Measurements from ENCODE around the gene HELB.

HELB gene

DNA sequence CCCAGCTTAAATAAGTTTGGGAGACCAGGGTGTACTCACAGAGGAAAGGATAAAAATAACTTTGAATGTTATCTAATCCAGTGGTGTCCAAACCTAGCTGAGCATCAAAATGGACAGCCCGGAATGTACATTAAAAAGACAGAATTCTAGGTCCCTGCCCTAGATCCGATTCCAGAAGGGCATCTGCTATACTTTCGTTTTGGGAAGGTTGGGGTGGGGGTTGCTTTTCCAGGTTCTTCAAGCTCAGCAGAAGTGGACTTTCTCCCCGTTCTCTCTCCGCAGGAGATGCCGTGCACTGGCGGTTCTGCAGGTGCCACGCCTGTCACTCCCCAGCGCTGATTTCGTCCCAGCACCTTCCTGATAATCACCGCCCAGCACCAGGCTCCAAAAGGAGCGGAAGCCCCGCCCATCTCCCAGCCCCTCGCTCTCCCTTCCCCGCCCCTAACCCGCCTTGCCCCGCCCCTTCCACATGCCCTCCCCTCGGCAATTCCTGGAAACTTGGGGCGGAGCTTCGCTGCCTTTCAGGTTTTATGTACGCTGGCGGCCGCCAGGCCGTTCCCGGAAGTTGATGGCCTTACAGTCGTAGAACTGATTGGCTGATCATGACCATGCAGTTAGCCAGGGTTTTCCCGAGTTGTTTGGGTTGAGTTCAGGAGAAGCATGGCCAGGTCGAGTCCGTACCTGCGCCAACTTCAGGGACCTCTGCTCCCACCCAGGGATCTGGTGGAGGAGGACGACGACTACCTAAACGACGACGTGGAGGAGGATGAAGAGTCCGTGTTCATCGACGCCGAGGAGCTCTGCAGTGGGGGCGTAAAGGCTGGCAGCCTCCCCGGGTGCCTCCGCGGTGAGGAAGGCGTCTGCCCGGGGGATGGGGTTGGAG is at the start of gene HELB:
HELB (plus strand) TSS at position 550 of the 883 bp plus-strand sequence; CDS start at position 661, 111 bp downstream.
- Histone ChIP-seq H3K4me3 (peak within 1 kb of the TSS; percentile 57 to 80 (median 66)), H3K27ac (peak within 1 kb of the TSS; percentile 51 to 91 (median 84))

DNA sequence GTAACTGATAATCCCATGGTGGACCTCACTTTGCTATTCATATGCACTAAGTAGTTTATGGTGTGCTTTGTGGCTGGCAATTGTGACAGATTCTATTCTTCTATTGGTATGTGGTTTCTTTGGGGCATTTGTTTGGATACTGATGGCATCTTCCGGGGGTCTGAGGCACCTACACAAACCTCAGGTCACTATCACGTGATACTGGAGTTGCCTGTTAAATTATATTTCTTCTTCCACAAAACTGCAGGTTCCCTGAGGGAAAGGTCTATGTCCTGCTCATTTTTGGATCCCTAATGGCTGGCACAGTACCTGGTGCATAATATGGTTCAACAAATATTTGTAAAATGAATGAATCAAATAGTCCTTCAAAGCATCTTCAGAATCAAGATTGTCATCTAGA is 49.5 kb upstream of the HELB start:
- no peak overlapping the region for H3K4me3 ChIP-seq
- H3K27ac ChIP-seq: no peak overlapping the region

DNA sequence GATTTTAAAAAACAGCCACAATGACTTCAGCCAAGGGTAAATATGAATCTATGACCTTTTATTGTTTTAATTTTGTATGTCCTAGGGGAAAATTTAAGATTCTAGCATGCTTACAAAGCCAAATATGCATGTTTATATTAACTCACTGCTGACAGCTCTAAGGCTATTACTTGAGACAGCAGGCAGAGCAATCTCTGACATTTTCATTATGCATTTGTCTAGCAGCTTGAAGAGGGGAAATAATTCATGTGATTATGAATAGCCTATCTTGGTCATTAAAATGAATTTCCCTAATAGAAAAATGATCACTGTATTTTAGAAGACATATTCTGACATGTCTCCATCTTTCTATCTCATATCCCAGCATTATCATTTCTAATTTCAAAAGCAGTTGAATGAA is 46.6 kb upstream of the HELB start:
- no peak overlapping the region for H3K4me3 ChIP-seq

DNA sequence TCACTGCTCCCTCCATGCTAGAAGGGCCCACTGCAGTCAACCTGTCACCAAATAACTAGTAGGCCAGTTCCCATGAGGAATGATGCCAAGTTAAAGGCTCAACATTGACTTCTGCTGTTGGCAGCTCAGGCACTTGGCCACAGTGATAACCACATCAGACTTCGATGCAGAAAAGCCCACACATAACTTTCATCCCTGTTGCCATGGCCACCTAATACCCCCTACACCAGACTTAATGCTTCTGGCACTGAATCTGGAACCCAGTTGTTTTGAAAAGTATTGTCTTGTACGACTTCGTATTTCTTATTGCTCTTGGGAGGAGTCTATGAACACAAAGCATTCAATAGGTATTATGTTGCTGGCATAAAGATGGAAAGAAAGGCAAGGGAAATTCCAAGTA is 44.3 kb upstream of the HELB start:
- no peak overlapping the region for H3K4me3 ChIP-seq
- H3K27ac ChIP-seq: no peak overlapping the region

More for the DNA sequence above, 46.6 kb upstream of the HELB start:
- H3K27ac ChIP-seq: no peak overlapping the region

DNA sequence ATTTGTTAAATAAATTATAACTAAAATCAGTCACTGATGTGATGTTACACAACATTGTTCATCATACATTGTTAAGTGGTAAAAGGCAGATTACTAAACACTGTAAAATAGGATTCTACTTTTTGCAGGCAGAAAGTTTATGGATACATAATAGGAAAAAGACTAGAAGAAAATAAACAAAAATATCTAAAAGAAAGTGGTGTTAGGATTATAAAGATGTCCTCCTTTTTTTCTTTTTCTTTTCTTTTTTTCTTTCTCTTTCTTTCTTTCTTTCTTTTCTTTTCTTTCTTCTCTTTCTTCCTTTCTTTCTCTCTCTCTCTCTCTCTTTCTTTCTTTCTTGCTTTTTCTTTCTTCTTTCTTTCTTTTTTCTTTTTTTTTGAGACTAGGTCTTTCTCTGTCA is 39.6 kb upstream of the HELB start:
- no peak overlapping the region for H3K4me3 ChIP-seq

DNA sequence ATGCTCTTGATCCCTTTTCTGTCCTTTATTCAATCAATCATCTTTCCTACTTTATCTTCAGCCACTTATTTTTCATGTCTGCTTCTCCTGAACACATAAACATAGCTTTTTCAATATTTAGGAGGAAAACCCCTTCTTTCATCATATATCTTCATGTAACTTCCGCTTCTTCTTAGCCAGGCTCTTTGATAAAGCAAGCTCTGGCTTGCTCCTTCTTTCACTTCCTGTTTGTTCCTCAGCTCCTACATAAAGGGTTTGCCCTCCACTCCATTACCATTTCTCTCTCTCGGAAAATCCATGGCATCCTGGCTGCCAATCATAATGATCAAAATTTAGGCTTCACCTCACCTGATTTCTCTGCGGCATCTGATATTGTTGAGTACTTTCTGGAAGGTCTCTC is 33.7 kb upstream of the HELB start:
- H3K27ac ChIP-seq: peak overlapping the region in 8 of 21 experiments; percentile 32 to 80 (median 50)
- H3K4me3 ChIP-seq: no peak overlapping the region

More for the DNA sequence above, 39.6 kb upstream of the HELB start:
- H3K27ac ChIP-seq: no peak overlapping the region

DNA sequence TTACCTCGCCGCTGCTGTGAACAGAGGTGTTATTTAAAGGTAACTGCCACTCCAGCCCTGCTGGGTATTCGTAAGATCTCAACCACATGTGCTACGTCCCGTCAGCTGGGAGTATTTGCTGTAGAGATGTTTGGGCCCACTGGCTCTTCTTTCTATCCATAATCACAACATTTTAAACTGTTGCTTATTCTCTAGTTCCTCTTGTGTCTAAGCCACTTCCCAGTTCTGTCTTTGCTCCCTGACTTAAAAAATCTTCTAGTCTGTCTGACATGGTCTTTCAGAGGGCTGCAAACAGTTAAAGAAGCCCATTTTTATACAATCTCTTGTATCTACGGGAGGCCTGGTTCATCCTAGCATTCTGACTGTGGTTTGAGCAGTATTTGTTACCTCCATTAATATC is 33.2 kb upstream of the HELB start:
- Histone ChIP-seq H3K4me3 (no peak overlapping the region), H3K27ac (peak overlapping the region in 9 of 21 experiments; percentile 3 to 80 (median 47))

DNA sequence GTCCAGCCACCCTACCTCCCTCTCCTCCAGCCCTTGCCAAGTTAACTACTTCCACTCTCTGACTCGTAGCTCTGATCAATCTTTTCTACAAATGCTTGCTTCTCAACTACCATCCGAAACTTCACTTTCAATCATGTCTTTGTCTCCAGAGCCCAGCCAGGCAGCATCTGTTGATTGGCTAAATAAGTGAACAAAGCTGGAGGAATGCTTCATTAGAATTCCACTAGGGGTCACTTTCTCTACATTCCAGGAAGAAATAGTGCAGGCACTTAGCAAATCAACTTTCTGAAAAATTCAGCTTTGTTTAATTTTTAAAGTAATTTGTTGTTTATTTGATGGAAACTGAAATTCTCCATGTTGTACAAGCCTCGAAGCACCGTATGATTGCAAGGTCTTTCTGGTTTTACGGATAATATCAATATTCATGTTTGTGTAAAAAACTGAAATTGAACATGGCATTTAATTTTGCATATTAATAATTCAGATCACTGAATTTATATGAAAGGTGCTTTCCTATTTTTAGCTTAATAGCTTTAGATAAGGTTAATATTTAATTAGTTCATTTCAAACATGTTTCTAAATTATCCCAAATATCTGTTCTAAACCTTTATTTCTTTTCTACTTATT is 32.4 kb upstream of the HELB start:
- Histone ChIP-seq H3K27ac (peak overlapping the region in 7 of 21 experiments; percentile 3 to 80 (median 47)), H3K4me3 (no peak overlapping the region)

DNA sequence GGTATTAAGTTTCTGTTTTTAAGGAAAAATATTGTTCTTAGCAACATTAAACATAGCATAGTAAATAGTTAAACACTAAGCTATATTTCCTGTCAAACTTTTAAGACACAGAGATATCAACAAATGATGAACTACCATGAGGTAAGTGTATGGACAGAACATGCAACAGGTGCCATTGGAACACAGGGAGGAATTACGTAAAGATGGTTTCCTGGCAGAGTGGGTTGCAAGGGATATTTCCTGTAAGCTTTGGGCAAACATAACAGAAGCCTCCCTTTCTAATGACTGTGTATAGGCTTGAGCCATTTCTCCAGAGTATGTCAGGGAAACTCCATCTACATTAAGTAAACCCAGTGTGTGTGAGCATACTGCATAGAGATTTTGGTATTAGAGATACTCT is 31.7 kb upstream of the HELB start:
- Histone ChIP-seq H3K4me3 (no peak overlapping the region), H3K27ac (no peak overlapping the region)

DNA sequence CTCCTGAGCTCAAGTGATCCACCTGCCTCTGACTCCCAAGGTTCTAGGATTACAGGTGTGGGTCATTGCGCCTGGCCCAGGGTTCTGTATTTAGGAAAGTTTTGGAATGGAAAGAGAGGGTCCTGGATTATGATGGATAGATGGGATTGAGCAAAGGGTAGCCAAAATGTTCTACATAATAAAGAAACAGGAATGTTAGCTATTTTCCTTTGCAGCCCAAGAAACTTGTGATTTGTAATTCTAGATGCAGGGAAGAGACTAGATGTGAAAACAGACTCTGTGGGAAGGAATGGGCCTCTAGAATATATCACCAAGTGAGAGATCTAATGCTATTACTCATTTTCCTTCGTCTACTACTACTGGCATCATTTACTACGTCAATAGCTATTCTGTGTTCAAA is 29.6 kb upstream of the HELB start:
- Histone ChIP-seq H3K4me3 (no peak overlapping the region), H3K27ac (no peak overlapping the region)

DNA sequence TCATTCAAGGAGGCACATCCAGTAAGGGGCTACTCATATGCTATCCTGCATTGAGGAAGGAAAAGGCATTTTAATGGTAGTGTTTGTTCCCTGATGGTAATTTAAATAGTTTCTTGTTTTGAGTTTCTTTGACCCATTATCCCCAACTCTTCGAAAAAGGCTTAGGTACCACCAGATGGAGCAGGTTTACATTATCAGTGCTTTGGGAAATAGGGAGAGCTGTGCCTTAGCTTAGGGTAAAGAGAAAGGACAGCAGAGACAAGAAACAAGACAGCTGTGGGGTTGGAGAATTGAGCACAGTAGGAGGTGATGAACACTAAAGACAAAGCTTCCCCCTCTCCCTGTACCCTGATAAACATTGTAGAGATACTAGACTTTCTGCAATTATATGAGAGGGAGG is 29.1 kb upstream of the HELB start:
- H3K27ac ChIP-seq: no peak overlapping the region
- H3K4me3 ChIP-seq: no peak overlapping the region

DNA sequence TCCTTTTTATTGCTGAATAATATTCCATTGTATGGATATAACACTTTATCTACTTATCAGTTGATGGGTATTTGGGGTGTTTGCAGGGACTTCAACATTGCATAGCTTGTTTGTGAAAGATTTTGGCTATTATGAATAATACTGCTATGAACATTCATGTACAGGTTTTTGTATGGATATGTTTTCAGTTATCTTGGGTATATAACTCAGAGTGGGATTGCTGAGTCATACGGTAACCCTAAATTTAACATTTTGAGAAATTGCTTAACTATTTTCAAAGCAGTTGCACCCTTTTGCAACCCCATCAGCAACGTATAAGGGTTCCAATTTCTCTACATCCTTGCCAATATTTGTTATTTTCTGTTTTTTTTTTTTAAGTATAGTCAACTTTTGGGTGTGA is 27.3 kb upstream of the HELB start:
- Histone ChIP-seq H3K4me3 (no peak overlapping the region), H3K27ac (no peak overlapping the region)

DNA sequence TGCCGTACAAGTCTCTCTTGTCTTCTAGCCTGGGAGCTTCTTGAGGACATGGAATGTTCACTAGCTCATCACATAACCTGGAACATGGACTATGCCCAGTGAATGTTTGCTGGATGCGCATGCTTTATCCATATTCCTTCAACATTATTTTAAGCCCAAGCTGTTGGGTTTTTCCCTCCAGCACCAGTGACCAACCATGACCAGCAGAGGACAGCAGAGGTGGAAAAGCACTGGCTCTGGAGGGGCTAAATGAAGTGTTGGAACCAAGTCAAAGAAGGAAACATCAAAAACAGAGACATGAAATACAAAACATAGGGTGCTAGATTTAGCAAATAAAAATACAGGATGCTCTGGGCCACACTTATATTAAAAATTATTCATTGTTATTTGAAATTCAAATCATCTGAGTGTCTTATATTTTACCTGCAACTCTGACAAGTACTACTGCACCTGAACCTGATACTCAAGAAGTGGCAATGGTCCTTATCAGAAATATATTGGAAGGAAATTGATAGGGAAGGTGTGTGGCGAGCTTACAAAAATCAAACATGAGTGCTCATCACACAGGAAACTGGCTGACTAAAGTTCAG is 23.1 kb upstream of the HELB start:
- H3K4me3 ChIP-seq: no peak overlapping the region
- no peak overlapping the region for H3K27ac ChIP-seq

DNA sequence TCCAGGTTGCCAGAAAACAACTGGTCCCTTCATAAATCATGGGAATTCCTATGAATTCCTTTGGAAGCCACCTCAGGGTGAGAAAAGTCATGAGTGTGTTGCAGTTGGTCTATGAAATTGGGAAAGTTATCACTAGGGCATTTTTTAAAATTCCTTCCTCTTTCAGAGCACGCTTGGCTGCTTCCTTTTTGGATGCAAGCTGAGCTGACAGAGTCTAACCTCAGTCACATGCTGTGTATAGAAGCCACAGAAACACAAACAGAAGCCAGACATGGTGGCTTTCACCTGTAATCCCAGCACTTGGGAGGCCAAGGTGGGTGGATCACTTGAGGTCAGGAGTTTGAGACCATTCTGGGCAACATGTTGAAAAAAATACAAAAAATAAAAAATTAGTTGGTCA is 21.7 kb upstream of the HELB start:
- Histone ChIP-seq H3K27ac (no peak overlapping the region), H3K4me3 (no peak overlapping the region)

DNA sequence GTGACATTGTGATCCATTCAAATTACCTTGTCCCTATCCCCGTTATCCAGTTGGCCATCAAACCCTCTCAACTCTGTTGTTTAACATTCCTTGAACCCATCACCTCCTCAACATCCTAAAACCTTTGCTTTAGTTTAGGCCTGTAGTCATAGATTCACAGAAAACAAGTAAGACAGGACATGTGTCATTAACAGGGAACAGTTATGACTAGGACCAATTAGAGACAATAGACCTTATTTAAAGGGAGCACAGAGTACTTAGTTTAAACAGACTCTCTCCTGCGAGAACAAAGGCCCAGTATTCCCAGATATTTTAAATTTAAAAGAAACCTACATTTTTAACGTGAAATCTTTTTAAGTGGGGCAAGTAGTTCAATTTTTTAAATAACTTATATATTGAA is 20.0 kb upstream of the HELB start:
- Histone ChIP-seq H3K4me3 (no peak overlapping the region), H3K27ac (no peak overlapping the region)

DNA sequence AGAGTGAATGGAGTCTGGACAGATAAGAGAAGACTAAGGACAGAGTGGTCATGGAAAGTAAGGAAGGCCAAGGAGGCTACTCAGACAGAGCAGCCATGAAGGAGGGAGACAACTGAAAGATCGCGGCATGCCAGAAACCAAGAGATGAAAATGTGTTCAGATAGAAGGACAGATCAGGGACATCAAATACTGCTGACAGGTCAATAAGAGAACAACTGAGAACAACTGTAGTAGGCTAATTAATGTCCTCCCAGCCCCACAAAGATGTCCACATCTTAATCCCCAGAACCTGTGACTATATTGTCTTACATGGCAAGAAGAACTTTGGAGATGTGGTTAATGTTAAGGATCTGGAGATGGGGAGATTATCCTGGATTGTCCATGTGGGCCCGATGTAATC is 15.0 kb upstream of the HELB start:
- Histone ChIP-seq H3K4me3 (no peak overlapping the region), H3K27ac (peak overlapping the region in 6 of 21 experiments; percentile 34 to 89 (median 48))

DNA sequence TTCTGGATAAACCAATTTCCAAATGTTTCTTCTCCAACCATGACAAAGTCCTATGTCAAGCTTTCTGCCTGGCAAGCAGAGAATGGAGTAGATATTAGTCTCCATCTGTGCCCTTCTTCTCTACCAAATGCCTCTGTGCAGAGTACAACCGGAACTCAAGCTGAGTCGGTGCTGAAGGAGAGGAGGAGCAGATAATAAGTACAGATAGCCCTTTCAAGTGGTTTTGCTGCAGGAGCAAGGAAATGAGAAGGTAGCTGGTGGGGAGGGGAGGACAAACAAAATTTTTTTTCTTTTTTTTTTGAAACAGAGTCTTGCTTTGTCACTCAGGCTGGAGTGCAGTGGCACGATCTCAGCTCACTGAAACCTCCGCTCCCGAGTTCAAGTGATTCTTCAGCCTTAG is 14.2 kb upstream of the HELB start:
- Histone ChIP-seq H3K4me3 (no peak overlapping the region), H3K27ac (peak overlapping the region in 6 of 21 experiments; percentile 34 to 89 (median 53))

DNA sequence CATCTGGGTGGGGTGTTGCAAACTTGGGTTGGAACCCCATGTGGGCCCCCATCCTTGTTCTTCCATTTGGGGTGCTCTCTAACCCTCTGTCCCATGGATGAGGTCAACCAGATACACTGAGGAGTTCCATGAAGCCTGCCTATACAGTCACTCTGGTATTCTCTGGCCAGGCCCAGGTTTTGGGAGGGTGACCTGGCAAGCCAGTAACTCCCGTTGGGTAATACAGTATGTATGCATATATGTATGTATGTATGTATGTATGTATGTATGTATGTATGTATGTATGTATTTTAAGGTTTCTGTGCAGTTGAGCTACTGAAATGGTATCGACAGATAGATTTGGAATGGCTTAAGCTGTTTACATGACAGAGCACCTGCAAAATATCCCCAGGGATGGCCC is 12.8 kb upstream of the HELB start:
- peak overlapping the region in 2 of 21 experiments; percentile 12 to 74 for H3K27ac ChIP-seq

DNA sequence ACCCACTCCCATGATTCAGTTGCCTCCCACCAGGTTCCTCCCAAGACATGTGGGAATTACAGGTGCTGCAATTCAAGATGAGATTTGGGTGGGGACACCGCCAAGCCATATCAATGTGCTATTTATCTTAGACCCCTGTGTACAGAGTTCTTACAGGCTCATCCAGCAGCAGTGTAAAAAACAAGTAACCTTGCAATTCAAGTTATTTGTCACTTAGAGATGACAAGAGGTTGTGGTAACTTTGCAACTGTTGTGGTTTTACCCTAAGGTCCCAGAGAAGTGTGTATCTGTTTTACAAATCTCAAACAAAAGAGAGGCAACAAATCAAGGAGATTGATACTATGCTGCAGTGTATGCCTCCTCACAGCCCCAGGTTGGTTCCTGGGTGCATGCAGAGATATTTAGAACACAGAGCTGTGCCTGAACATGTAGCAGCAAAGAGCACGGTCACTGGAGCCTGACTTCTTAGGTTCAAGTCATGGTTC is 11.5 kb upstream of the HELB start:
- no peak overlapping the region for H3K4me3 ChIP-seq

More for the DNA sequence above, 12.8 kb upstream of the HELB start:
- no peak overlapping the region for H3K4me3 ChIP-seq

DNA sequence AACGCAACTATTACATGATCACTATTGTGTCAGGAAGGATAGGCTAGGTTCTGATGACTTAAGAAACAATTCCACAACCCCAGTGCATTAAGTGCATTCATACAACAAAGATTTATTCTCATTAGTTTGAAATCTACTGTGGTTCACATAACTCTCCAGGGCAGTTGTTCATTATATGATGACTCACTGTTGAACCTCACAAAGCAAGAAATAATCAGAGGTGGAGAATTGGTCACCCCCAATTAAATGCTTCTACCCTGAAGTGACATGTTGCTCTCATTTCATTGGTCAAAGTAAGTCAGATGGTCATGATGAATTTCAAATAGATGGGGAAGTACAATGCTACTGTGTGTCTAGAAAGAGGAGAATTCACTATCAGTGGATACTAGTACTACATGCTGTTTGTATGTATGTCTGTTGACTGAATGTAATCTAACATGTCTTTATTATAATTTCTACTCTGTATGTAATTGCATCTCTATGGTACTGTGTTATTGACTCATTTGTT is 6.1 kb upstream of the HELB start:
- no peak overlapping the region for H3K27ac ChIP-seq
- no peak overlapping the region for H3K4me3 ChIP-seq

More for the DNA sequence above, 11.5 kb upstream of the HELB start:
- H3K27ac ChIP-seq: peak overlapping the region in 5 of 21 experiments; percentile 2 to 74 (median 27)

Data from skin epidermis (tissue), 12 donors.